Cardiac fibroblast (primary cell): Measurements from ENCODE around the gene PITRM1.
"Not testable (repeated sequence)": the region's sequence is repeated elsewhere in the genome, so short reads cannot be mapped to it uniquely, and the experiment has no call there.

ENCODE experiments used
- DNase-seq, 2 donors: peaks; one replicate each; pipeline versions ENCODE4 v3.0.0 to v3.0.0-alpha.2; 2010; ENCODE audit warnings: low read depth in 2 of 2
- H3K4me3 ChIP-seq, 2 donors: replicated peaks in 1 of 2; 1 replicate in 1 of 2; 2 replicates in 1 of 2; pipeline ENCODE4 v1.5.1; 2011; ENCODE audit warnings: low read depth in 2 of 2, low read length in 2 of 2, mild to moderate bottlenecking in 2 of 2, moderate library complexity in 1 of 2
- TF ChIP-seq, protein P1 (sequence below): IDR thresholded peaks from one replicate; pipeline ENCODE4 v1.5.1; 2011; ENCODE audit warnings: low read depth, mild to moderate bottlenecking, low read length, inconsistent platforms

PITRM1 gene

DNA sequence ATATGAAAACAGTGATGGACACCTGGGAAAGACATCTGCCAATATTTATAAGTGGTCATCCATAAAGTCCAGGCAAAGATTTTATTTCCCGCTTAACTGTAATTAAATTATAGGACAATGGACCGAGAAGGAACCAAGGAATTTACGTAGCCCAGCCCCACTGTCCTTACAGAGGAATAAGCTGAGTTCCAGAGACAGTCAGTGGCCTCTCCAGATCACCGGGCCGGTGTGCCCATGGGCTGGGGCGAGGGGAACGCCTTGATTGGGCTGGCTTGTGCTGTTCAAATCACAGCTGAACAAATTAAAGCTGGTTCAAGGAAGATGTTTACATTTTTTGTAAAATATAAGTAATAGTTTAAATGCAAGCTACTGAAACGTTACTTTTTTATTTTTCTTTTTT lies 64.5 kb downstream of the PITRM1 start:
- DNase-seq = no peak
- TF ChIP-seq, protein P1, sequence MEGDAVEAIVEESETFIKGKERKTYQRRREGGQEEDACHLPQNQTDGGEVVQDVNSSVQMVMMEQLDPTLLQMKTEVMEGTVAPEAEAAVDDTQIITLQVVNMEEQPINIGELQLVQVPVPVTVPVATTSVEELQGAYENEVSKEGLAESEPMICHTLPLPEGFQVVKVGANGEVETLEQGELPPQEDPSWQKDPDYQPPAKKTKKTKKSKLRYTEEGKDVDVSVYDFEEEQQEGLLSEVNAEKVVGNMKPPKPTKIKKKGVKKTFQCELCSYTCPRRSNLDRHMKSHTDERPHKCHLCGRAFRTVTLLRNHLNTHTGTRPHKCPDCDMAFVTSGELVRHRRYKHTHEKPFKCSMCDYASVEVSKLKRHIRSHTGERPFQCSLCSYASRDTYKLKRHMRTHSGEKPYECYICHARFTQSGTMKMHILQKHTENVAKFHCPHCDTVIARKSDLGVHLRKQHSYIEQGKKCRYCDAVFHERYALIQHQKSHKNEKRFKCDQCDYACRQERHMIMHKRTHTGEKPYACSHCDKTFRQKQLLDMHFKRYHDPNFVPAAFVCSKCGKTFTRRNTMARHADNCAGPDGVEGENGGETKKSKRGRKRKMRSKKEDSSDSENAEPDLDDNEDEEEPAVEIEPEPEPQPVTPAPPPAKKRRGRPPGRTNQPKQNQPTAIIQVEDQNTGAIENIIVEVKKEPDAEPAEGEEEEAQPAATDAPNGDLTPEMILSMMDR = no peak
- H3K4me3 ChIP-seq = no peak overlapping the region

DNA sequence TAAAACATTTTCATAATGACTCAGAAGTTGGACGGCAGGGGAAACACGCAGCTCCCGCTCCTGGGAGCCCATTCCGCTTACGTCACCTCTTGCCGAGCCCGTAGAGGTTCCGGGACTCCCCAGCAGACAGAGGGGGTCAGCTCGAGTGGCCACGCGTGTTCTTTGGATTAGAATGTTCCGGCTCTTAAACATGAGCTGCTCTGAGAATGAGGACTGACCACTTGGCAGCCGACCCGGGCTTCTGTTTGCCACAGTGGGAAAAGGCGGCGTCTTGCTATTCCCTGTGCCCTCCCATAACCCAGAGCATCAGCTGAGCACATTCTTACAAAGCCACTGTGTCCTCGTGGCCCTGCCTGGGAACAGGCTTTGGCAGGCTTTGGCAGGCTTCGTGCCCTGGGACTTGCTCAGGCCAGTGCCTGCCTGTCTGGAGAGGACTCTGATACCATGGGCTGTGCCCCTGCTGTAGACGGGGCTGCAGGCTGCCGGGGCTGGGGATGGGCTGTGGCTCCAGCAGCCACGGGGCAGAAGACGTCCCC lies 65.1 kb downstream of the PITRM1 start:
- no peak overlapping the region for H3K4me3 ChIP-seq
- TF ChIP-seq, protein P1 = no peak
- peak; percentile 95 to 96 for DNase-seq

DNA sequence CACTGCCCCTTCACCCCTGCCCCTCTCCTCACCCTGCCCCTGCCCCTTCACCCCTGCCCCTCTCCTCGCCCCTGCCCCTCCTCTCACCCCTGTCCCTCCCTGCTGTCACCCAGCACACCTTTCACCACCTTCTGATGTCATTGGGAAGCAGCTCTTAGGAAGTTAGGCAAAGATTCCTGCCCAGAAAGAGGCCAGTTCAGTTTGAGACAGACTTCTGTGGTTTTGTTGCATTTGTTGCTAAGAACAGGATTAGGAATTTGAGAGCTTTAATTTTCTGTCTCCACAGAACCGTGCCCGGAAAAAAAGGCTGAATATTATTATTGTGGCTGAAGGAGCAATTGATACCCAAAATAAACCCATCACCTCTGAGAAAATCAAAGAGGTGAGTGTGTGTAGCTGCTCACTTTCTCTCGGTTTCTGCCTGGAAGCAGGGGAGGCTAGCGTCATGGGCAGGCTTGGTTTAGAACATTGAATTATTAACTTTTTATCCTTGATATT lies 65.6 kb downstream of the PITRM1 start:
- H3K4me3 ChIP-seq = no peak overlapping the region
- peak in 1 of 2 donors; percentile 57 for DNase-seq
- TF ChIP-seq, protein P1 = no peak

DNA sequence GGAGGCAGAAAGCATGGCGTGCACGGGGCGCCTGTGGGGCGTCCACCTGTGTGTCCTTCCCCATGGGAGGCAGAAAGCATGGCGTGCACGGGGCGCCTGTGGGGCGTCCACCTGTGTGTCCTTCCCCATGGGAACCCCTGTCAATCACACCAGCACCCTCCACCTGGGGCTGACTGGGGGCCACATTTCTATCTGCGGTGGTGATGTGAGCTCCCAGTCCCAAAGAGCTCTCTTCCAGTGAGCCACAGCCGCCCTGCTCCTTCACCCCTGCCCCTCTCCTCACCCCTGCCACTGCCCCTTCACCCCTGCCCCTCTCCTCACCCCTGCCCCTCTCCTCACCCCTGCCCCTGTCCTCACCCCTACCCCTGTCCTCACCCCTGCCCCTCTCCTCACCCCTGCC lies 66.3 kb downstream of the PITRM1 start:
- DNase-seq, H3K4me3 ChIP-seq: not testable (repeated sequence)

DNA sequence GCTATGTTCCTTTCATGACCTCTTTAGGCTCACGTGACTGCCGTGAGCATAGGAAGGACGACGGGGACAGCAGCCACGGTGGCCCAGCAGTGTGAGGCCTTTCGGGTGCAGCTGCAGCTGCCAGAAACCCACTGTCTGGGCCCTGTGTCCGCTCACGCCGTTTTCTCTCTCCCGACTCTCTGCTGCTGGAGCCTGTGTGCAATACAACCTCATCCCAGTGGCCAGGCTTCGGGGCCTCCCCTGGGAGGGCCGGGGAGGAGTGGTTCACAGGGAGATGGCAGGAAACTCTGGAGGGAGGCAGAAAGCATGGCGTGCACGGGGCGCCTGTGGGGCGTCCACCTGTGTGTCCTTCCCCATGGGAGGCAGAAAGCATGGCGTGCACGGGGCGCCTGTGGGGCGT lies 66.7 kb downstream of the PITRM1 start:
- no peak for DNase-seq
- TF ChIP-seq, protein P1 = no peak
- no peak overlapping the region for H3K4me3 ChIP-seq

DNA sequence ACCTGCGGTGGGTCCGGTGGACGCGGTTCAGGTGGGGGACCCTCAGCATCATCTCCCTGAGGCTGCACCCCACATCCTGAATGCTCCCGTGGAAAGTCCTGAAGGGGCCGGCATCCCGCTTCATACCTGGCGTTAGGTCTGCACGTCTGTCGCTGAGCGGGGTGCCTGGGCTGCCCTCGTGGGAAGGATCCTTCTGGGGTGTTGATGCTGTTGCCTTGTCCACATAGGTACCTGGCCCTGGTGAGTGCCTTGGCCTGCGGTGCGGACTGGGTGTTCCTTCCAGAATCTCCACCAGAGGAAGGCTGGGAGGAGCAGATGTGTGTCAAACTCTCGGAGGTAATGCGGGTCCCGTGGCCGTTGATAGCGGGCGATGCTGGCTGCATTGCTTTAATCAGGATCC lies 67.4 kb downstream of the PITRM1 start:
- TF ChIP-seq, protein P1 = no peak
- DNase-seq = no peak
- no peak overlapping the region for H3K4me3 ChIP-seq

DNA sequence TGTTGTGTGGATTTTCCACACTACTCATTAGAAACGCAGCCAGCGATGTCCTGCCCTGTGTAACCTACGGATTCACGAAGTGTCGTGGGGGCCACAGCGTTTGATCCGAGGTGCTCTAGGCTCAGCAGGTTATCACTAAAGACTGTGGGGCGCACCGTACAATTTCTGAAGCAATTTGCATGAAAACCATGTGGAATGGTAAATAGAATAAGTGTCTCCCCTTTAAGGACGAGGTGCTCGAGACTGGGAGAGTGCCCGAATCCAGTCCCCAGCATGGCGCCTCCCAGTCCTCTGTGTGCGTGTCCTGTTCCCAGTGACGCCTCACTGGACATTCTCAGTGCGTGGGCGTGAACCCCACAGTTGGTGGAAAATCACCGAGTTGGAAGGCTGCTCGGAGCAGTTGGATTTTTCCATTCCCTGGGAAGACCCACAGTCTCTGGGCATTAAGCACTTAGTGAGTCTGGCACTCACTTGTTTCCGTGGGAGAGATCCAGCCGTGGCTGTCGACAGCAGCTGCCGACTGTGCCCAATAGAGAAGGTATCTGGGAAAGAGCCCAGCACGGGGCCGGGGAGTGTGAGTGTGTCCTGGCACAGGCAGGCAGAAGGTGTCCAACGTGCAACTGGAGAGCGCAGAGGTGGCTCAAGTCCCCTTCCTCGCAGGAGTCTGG lies 68.2 kb downstream of the PITRM1 start:
- no peak overlapping the region for H3K4me3 ChIP-seq
- TF ChIP-seq, protein P1 = no peak
- DNase-seq = no peak
